PFSK-1 (cell line): ENCODE results near the gene KERA.

Experiments
- FOXP2 ChIP-seq: optimal IDR thresholded peaks from 2 replicates; pipeline ENCODE3; 2011; ENCODE audit warnings: borderline replicate concordance, control low read depth, inconsistent platforms; ENCODE audit not compliant: insufficient read depth; ENCODE audit errors: extremely low read length, extremely low read depth
- POLR2AphosphoS5 ChIP-seq: IDR thresholded peaks from 2 replicates; pipeline ENCODE4 v1.6.1; 2012; ENCODE audit warnings: low read depth, mild to moderate bottlenecking, control low read depth, low read length, moderate library complexity
- REST ChIP-seq, 2 experiments: IDR thresholded peaks; 2 replicates each; pipeline versions ENCODE4 v1.6.1 to v1.8.0; 2011 to 2012; ENCODE audit warnings: low read depth in 2 of 2, low read length in 2 of 2, control low read depth in 1 of 2, inconsistent platforms in 1 of 2, mild to moderate bottlenecking in 1 of 2, moderate library complexity in 1 of 2; ENCODE audit not compliant: insufficient read depth in 1 of 2

- TF ChIP-seq REST (IDR thresholded peaks at IDR 0.05; ENCODE audit: insufficient read depth in 1 of 2, low read depth in 2 of 2, low read length in 2 of 2): no peak
- no peak for TF ChIP-seq POLR2AphosphoS5
- TF ChIP-seq FOXP2: no peak
These were observed 19.6 kb upstream of the KERA start for GRCh38 chr12:91077228-91077954.
